Mucosa of stomach (tissue), 1 donor: ENCODE data around the gene VSTM4.

Experiments
- H3K27me3 ChIP-seq: one replicate; pipeline ENCODE4 v1.7.0; 2013; ENCODE audit warnings: mild to moderate bottlenecking, low read length; ENCODE audit not compliant: control insufficient read depth, insufficient read depth
- H3K36me3 ChIP-seq: one replicate; pipeline ENCODE4 v1.7.0; 2013; ENCODE audit warnings: low read length; ENCODE audit not compliant: control insufficient read depth, insufficient read depth
- H3K4me1 ChIP-seq: one replicate; pipeline ENCODE4 v1.7.0; 2013; ENCODE audit warnings: mild to moderate bottlenecking, low read length; ENCODE audit not compliant: control insufficient read depth, insufficient read depth
- H3K4me3 ChIP-seq: one replicate; pipeline ENCODE4 v1.7.0; 2013; ENCODE audit warnings: low read length
- H3K9ac ChIP-seq: one replicate; pipeline ENCODE4 v1.7.0; 2013; ENCODE audit warnings: mild to moderate bottlenecking, low read length, moderate library complexity
- H3K9me3 ChIP-seq: one replicate; pipeline ENCODE4 v1.7.0; 2013; ENCODE audit warnings: mild to moderate bottlenecking, low read length, moderate library complexity; ENCODE audit not compliant: control insufficient read depth
- donor health status: Pancreatic carcinoma.

Gene VSTM4

GRCh38 chr10:49080965-49081364 is 34.4 kb downstream of the VSTM4 start:
- H3K27me3 ChIP-seq: no peaks in the 10 kb centered on the region
- H3K4me1 ChIP-seq: no peaks in the 10 kb centered on the region
- H3K9me3 ChIP-seq: no peaks in the 10 kb centered on the region
- no peak overlapping the region for H3K9ac ChIP-seq
- no peaks in the 10 kb centered on the region for H3K36me3 ChIP-seq
- no peak overlapping the region for H3K4me3 ChIP-seq

GRCh38 chr10:49080071-49080470 is 35.3 kb downstream of the VSTM4 start:
- H3K4me1 ChIP-seq: no peaks in the 10 kb centered on the region

GRCh38 chr10:49079499-49079898 is 35.8 kb downstream of the VSTM4 start:
- no peak overlapping the region for H3K9ac ChIP-seq
- H3K9me3 ChIP-seq: no peaks in the 10 kb centered on the region
- H3K4me3 ChIP-seq: no peak overlapping the region
- H3K27me3 ChIP-seq: no peaks in the 10 kb centered on the region
- no peaks in the 10 kb centered on the region for H3K36me3 ChIP-seq
- no peaks in the 10 kb centered on the region for H3K4me1 ChIP-seq

More at GRCh38 chr10:49080071-49080470, 35.3 kb downstream of the VSTM4 start:
- Histone ChIP-seq H3K9me3 (no peaks in the 10 kb centered on the region), H3K4me3 (no peak overlapping the region), H3K27me3 (no peaks in the 10 kb centered on the region), H3K9ac (no peak overlapping the region), H3K36me3 (no peaks in the 10 kb centered on the region)

GRCh38 chr10:49079072-49079471 is 36.2 kb downstream of the VSTM4 start:
- Histone ChIP-seq H3K27me3 (no peaks in the 10 kb centered on the region), H3K9me3 (no peaks in the 10 kb centered on the region), H3K4me1 (no peaks in the 10 kb centered on the region), H3K4me3 (no peak overlapping the region), H3K9ac (no peak overlapping the region), H3K36me3 (no peaks in the 10 kb centered on the region)

DNA sequence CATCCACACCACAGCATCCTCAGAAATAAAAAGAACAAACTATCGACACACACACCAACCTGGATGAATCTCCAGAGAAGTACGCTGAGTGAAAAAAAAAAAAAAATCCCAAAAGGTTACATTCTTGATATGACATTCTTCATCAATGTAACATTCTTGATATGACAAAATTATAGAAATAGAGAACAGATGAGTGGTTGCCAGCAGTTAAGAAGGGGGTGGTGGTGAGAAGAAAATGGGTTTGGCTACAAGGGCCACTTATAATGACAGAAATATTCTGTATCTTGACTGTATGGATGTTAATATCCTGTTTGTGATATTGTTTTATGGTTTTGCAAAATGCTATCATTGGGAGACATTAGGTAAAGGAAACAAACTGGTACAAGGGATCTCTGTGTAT is 36.9 kb downstream of the VSTM4 start:
- Histone ChIP-seq H3K9ac (no peak overlapping the region), H3K4me1 (no peaks in the 10 kb centered on the region), H3K9me3 (no peaks in the 10 kb centered on the region)

GRCh38 chr10:49076741-49077521 is 38.4 kb downstream of the VSTM4 start:
- no peak overlapping the region for H3K4me3 ChIP-seq
- H3K9me3 ChIP-seq: no peaks in the 10 kb centered on the region

More for the DNA sequence above, 36.9 kb downstream of the VSTM4 start:
- no peaks in the 10 kb centered on the region for H3K36me3 ChIP-seq
- no peak overlapping the region for H3K4me3 ChIP-seq
- H3K27me3 ChIP-seq: no peaks in the 10 kb centered on the region

GRCh38 chr10:49076319-49076718 is 39.0 kb downstream of the VSTM4 start:
- H3K9ac ChIP-seq: no peak overlapping the region
- H3K36me3 ChIP-seq: no peaks in the 10 kb centered on the region
- H3K9me3 ChIP-seq: no peaks in the 10 kb centered on the region
- no peaks in the 10 kb centered on the region for H3K27me3 ChIP-seq
- H3K4me3 ChIP-seq: no peak overlapping the region
- no peaks in the 10 kb centered on the region for H3K4me1 ChIP-seq

More at GRCh38 chr10:49076741-49077521, 38.4 kb downstream of the VSTM4 start:
- Histone ChIP-seq H3K4me1 (no peaks in the 10 kb centered on the region), H3K27me3 (no peaks in the 10 kb centered on the region), H3K9ac (no peak overlapping the region), H3K36me3 (no peaks in the 10 kb centered on the region)

DNA sequence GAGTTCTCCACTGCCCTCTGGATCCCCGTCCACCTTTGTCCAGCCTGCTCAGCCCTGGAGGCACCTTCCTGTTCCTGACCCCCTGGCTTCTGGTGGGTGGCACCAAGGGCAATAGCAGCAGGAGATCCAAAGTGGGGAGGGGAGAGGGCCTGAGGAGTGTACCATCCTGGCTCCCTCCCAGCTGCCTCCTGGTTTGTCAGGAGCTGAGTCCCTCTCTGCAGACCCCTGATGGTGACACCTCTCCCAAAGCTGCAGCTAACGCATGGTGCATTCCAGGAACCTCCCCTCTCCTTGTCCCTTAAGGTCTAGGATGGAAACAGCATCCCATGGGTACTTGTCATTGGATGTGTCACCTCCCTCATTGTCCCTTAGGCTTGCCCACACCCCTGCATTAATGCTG is 39.6 kb downstream of the VSTM4 start:
- Histone ChIP-seq H3K4me1 (no peaks in the 10 kb centered on the region), H3K4me3 (no peak overlapping the region)

GRCh38 chr10:49074836-49075682 is 40.3 kb downstream of the VSTM4 start:
- Histone ChIP-seq H3K36me3 (no peaks in the 10 kb centered on the region), H3K9me3 (no peaks in the 10 kb centered on the region), H3K4me1 (no peaks in the 10 kb centered on the region)

More for the DNA sequence above, 39.6 kb downstream of the VSTM4 start:
- H3K27me3 ChIP-seq: no peaks in the 10 kb centered on the region
- no peaks in the 10 kb centered on the region for H3K36me3 ChIP-seq
- H3K9ac ChIP-seq: no peak overlapping the region
- no peaks in the 10 kb centered on the region for H3K9me3 ChIP-seq

GRCh38 chr10:49072166-49072885 is 43.0 kb downstream of the VSTM4 start:
- H3K4me1 ChIP-seq: no peaks in the 10 kb centered on the region
- H3K27me3 ChIP-seq: no peaks in the 10 kb centered on the region
- H3K9me3 ChIP-seq: no peaks in the 10 kb centered on the region
- H3K9ac ChIP-seq: no peak overlapping the region
- no peaks in the 10 kb centered on the region for H3K36me3 ChIP-seq
- H3K4me3 ChIP-seq: no peak overlapping the region

More at GRCh38 chr10:49074836-49075682, 40.3 kb downstream of the VSTM4 start:
- H3K4me3 ChIP-seq: no peak overlapping the region
- H3K9ac ChIP-seq: no peak overlapping the region
- H3K27me3 ChIP-seq: no peaks in the 10 kb centered on the region

- Histone ChIP-seq H3K9ac (no peak overlapping the region), H3K4me3 (no peak overlapping the region), H3K4me1 (no peaks in the 10 kb centered on the region), H3K27me3 (no peaks in the 10 kb centered on the region), H3K9me3 (no peaks in the 10 kb centered on the region), H3K36me3 (no peaks in the 10 kb centered on the region)
Observed at GRCh38 chr10:49071160-49071761, 44.1 kb downstream of the VSTM4 start.
